Amniotic epithelial cell (primary cell): Measurements from ENCODE around the gene PTPN18.
A peak's percentile ranks its signal among the peaks of the same experiment; 100 is the strongest.

ENCODE experiments used
- DNase-seq: peaks from one replicate; pipeline ENCODE4 v3.0.0-alpha.2; 2010; ENCODE audit warnings: low read depth

Gene PTPN18

GRCh38 chr2:130365075-130365474, 9.2 kb downstream of the PTPN18 start:
- no peak for DNase-seq

GRCh38 chr2:130365963-130366362, 10.1 kb downstream of the PTPN18 start:
- DNase-seq, result no peak

- no peak for DNase-seq
Measured at GRCh38 chr2:130366720-130367119, 10.9 kb downstream of the PTPN18 start.

- no peak for DNase-seq
Measured at GRCh38 chr2:130368786-130369185, 12.9 kb downstream of the PTPN18 start.

GRCh38 chr2:130369311-130369964, 13.6 kb downstream of the PTPN18 start:
- no peak for DNase-seq

- DNase-seq, result no peak
Measured at GRCh38 chr2:130369965-130370341, 14.1 kb downstream of the PTPN18 start.

- no peak for DNase-seq
Measured at GRCh38 chr2:130370490-130370889, 14.6 kb downstream of the PTPN18 start.

- DNase-seq, result peak; percentile 25
Measured at GRCh38 chr2:130371723-130372054, 15.8 kb downstream of the PTPN18 start.

- DNase-seq, result peak; percentile 67
Measured at GRCh38 chr2:130372055-130372832, 16.4 kb downstream of the PTPN18 start.

GRCh38 chr2:130372833-130373807, 17.3 kb downstream of the PTPN18 start:
- no peak for DNase-seq

GRCh38 chr2:130373808-130374365, 18.0 kb downstream of the PTPN18 start:
- no peak for DNase-seq

GRCh38 chr2:130374587-130375290, 18.9 kb downstream of the PTPN18 start:
- DNase-seq, result peak; percentile 69

GRCh38 chr2:130375291-130376266, 19.7 kb downstream of the PTPN18 start:
- DNase-seq, result peak; percentile 49

GRCh38 chr2:130376433-130377293, 20.8 kb downstream of the PTPN18 start:
- no peak for DNase-seq

GRCh38 chr2:130377491-130377890, 21.6 kb downstream of the PTPN18 start:
- no peak for DNase-seq

GRCh38 chr2:130378206-130378897, 22.5 kb downstream of the PTPN18 start:
- DNase-seq, result no peak

- no peak for DNase-seq
Measured at GRCh38 chr2:130378898-130379214, 23.0 kb downstream of the PTPN18 start.

GRCh38 chr2:130380096-130380934, 24.5 kb downstream of the PTPN18 start:
- DNase-seq, result peak; percentile 62
